NCI-H2081 (cell line): ENCODE results near the gene AGO1.
"Not testable (repeated sequence)": the region's sequence is repeated elsewhere in the genome, so short reads cannot be mapped to it uniquely, and the experiment has no call there.

Source experiments
- DNase-seq, 2 experiments: peaks; one replicate each; lab custom pipeline; 2025; lab: John Stamatoyannopoulos, UW

Gene AGO1

GRCh38 chr1:35972631-35973030, 89.6 kb downstream of the AGO1 start:
- DNase-seq, result not testable (repeated sequence)

- no peak for DNase-seq
Measured at GRCh38 chr1:35980090-35980489, 97.1 kb downstream of the AGO1 start.
